NCI-H2196 treated with DMSO at 0.1 percent for 48 hours (cell line): ENCODE measurements around the gene PKP3.

Source experiments
- DNase-seq: peaks from one replicate; lab custom pipeline; 2025; ENCODE audit not compliant: unreplicated experiment; lab: John Stamatoyannopoulos, UW

The PKP3 gene

GRCh38 chr11:441418-442274 is 47.6 kb downstream of the PKP3 start, which contains the start of gene ANO9:
ANO9 (minus strand) TSS chr11:442011; CDS start chr11:441926, 85 bp downstream.
- DNase-seq = peak; percentile 63

DNA sequence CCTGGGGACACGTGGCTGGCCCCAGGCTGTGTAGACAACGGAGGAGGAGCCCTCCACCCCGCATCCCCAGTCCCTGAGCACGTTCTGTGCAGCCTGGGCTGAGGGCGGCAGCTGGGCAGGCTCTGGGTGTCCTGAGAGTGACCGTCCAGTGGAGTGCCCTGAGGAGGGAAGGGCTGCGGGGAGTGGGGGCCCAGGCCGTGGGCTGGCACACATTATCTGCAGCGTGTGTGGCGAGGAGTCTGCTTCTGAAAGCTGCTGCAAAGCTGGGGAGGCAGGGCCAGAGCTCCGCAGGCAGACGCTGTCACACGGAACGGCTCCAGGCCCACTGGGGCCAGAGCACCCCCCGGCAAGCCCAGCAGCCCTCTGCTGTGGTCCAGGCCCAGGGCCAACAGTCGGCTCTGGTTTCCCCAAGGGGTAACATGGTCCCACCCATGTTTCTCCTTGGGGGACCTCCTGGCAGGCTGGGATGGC is 48.6 kb downstream of the PKP3 start:
- DNase-seq = no peak

DNA sequence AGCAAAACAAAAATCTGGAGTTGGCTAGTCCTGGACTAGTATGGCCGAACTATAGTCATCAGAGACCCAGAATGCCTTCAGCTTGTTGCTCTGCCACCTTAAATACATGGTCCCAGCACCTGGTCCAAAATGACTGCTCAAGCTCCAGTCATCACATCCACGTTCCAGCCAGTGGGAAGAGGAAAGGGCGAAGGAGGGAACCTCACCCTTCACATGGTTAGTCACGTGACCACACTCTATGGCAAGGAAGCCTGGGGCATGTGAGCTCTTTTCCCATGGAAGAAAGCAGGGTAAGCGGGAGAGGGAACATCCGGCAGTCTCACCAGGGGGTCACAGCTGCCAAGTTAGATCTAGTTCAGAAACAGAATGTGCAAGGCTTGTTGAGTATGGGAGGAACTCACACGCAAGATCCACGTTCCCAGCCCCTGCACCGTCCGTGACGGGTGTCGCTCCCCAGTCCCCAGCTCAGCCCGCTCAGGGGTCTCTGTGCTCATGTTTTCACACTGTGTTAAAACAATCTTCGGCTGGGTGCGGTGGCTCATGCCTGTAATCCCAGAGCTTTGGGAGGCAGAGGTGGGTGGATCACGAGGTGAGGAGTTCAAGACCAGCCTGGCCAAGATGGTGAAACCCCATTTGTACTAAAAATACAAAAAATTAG is 49.7 kb downstream of the PKP3 start:
- no peak for DNase-seq

- DNase-seq = peak; percentile 61
These were observed 50.6 kb downstream of the PKP3 start for GRCh38 chr11:444396-445144.

DNA sequence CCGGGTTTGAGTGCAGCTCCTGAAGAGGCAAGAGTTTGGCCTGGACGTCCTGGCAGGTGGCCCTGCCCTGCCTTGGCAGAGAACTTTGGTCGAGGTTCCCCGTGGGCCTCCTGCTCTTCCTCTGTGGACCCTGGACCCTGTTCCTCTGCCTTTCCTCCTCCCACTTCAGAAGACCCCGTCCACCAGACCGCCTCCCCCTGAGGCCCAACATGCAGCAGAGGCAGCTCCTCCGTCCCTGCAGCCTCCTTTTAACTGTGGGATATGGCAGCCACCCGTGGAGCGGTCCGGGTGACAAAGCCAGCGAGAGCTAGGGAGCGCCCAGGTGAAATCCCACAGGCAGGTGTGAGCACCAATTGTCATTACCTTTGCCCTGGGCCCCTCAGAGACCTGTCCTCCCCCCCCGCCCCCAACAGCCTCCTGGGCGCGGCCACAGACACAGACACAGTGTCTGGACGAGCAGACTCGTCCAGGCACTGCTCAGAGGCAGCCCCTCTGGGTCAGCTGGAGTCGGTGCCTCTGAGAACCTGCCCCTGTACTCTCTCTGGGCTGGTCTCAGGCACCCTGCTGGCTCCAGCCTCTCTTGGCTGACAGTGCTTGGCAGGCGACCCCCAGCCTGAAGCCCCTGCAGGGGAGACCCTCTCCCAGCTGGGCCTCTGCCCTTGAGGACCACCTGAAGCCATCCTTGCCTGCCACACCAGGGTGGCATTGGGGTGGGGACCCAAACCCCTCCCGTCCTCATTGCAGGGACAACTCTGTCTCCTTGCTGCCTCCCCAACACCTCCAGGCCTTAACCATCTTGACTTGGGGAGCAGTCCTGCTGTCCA is 52.0 kb downstream of the PKP3 start:
- DNase-seq = no peak

DNA sequence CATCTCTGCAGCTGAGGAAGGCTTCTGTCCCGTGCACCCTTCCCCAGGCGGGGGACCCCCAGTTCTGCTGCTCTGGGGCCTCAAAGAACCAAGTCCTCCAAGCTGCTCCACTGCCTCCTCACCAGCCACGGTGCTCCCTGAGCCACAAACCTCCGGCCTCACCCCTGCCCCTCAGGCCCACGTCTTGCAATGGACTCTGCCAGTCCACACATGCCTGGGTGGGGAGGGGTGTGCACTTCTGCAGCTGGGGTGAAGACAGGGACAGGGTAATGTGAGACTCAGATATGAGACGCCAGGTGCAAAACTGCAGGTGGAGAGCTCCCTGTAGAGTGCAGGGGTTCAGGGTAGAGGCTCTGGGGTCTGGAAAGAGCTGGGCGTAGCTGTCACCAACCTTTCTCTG is 52.9 kb downstream of the PKP3 start:
- DNase-seq = peak; percentile 53

GRCh38 chr11:447923-448731 is 54.1 kb downstream of the PKP3 start:
- peak; percentile 96 for DNase-seq

- peak; percentile 92 for DNase-seq
These were observed 56.1 kb downstream of the PKP3 start, which contains the start of gene PTDSS2 for GRCh38 chr11:449889-450808. PTDSS2 (plus strand) TSS chr11:450279; CDS start chr11:450456, 177 bp downstream.

GRCh38 chr11:450809-451451 is 56.9 kb downstream of the PKP3 start:
- no peak for DNase-seq

DNA sequence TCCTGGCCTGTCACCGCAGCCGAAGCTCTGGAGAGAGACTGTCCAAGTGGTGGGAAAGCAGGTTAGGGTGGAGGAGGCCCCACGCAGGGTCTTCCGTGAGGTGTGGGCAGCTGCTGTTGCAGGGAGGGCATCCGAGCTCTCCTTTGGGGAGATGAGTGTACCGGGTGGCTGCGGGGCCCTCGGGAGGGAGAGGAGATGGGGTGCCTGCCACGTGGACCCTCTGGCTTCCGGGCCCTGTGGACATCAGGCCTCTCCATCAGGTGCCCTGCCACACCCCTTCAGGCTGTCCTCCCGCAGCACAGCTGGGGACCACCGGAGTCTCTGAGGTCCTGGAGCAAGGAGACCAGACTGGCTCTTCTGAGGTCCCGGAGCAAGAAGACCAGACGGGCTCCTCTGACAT is 57.7 kb downstream of the PKP3 start:
- no peak for DNase-seq

- no peak for DNase-seq
These were observed 58.3 kb downstream of the PKP3 start for GRCh38 chr11:452203-452744.

DNA sequence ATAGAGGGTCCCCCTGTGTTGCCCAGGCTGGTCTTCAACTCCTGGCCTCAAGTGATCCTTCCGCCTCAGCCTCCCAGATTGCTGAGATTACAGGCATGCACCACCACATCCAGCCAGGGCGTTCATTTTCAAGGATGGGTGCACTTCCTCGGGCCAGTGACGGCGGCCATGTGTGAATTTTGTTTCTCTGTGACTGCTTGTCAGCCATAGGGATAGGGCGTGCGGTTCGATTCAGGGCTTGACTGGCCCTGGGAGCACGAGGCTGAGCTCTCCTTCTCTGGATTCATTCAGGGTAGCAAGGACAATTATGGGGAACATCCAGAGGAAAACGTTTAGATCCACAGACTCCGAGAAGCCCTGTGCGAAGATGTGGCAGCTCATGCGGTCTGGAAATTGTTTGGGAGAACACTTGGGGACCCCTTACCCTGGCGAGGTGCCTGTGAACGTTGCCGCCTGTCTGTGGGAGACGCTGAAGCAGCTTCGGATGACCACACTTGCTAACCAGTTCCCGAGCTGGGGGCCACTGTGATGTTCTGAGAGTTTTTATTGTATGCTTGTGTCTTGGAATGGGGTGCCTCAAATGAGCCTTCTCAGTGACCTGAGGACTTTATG is 59.0 kb downstream of the PKP3 start:
- no peak for DNase-seq

DNA sequence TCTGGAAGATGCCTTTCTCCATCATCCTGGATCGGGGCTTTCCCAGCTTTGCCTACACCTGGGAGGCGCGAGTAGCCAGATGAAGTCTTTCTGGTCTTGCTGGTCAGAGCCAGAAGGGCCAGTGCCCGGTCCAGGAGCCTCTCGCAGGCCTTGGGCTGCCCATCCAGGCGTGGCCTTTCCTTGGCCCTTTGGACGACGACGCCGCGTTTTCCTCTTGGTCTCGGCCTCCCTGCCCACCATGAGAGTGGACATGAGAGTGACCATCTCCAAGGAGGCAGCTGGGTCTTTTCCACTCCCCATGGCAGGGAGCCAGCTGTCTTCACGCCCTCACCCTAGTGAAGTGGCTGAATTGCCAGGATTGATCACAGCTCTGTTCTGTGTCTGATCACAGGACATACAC is 59.6 kb downstream of the PKP3 start:
- no peak for DNase-seq

DNA sequence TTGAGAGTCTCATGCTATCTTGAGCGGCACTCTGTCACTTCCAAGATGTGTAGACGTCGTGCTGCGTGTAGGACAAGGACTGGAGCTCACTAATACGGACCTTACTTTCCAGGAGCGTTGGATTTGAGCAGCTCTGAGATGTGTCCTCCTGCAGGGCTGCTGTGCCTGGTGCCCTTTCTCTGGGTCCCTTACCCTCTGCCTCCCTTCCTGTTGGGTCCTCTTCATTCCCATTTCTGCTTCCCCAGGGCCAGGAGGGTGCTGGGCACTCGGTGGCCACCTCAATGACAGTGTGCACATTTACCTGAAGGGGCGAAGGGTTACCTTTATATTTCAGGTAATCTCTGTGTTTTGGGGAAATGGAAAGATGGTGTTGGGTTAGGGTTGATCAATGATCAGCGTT is 60.0 kb downstream of the PKP3 start:
- DNase-seq = no peak
